GM23338 (cell line): ENCODE data around the gene PIK3C2B. TPM values are rescaled to one million over a fixed set of nuclear protein-coding genes. Genes with fewer than 3 reads are reported as not detected.

Source experiments
- ATAC-seq: fragments of 200-7000 bp; cut with Tn5 transposase; 3 replicates; pipeline ENCODE4 v1.9.1; 2020
- DNase-seq: peaks from one replicate; pipeline ENCODE4 v3.0.0-alpha.2; 2015; ENCODE audit warnings: low spot score
- H2AFZ ChIP-seq: fragments of 200-600 bp; sonication (generic); 2 replicates; pipeline ENCODE4 v1.8.0; 2016; ENCODE audit warnings: antibody characterized with exemption, mild to moderate bottlenecking, moderate library complexity
- H3F3A ChIP-seq: fragments of 200-600 bp; sonication (generic); replicated peaks from 2 replicates; pipeline ENCODE4 v1.8.0; 2017; ENCODE audit warnings: antibody characterized with exemption, mixed run types, low read depth
- H3K27ac ChIP-seq: fragments of 200-600 bp; sonication (generic); 2 replicates; pipeline ENCODE4 v1.6.1; 2016; ENCODE audit warnings: low read depth
- H3K27me3 ChIP-seq: fragments of 200-600 bp; sonication (generic); 2 replicates; pipeline ENCODE4 v1.8.0; 2016; ENCODE audit warnings: mild to moderate bottlenecking, mixed run types, moderate library complexity; ENCODE audit not compliant: insufficient read depth
- H3K36me3 ChIP-seq: fragments of 200-600 bp; sonication (generic); 2 replicates; pipeline ENCODE4 v1.8.0; 2016; ENCODE audit warnings: mild to moderate bottlenecking; ENCODE audit not compliant: insufficient read depth
- H3K4me1 ChIP-seq: fragments of 200-600 bp; sonication (generic); 2 replicates; pipeline ENCODE4 v1.8.0; 2016; ENCODE audit warnings: mild to moderate bottlenecking, moderate library complexity; ENCODE audit not compliant: insufficient read depth
- H3K4me2 ChIP-seq: fragments of 200-600 bp; sonication (generic); 2 replicates; pipeline ENCODE4 v1.7.1; 2017; ENCODE audit warnings: mixed run types
- H3K4me3 ChIP-seq: fragments of 200-600 bp; sonication (generic); 2 replicates; pipeline ENCODE4 v1.6.1; 2016; ENCODE audit warnings: mixed run types
- H3K79me2 ChIP-seq: fragments of 200-600 bp; sonication (generic); replicated peaks from 2 replicates; pipeline ENCODE4 v1.8.0; 2017; ENCODE audit warnings: mild to moderate bottlenecking; ENCODE audit not compliant: insufficient read depth
- H3K9me2 ChIP-seq: fragments of 200-600 bp; sonication (generic); 2 replicates; pipeline ENCODE4 v1.8.0; 2017; ENCODE audit not compliant: insufficient read depth
- H4K20me1 ChIP-seq: fragments of 200-600 bp; sonication (generic); replicated peaks from 2 replicates; pipeline ENCODE4 v1.8.0; 2017; ENCODE audit warnings: mild to moderate bottlenecking; ENCODE audit not compliant: insufficient read depth
- H3K27ac Mint-ChIP-seq: 2 replicates; pipeline ENCODE4 v1.8.0; 2020; ENCODE audit warnings: inconsistent platforms, mild to moderate bottlenecking, moderate library complexity, mixed read lengths
- H3K27me3 Mint-ChIP-seq: 3 replicates; pipeline ENCODE4 v1.8.0; 2022; ENCODE audit warnings: low read depth, mild to moderate bottlenecking, moderate library complexity, mixed read lengths, inconsistent platforms; ENCODE audit not compliant: insufficient read depth, poor library complexity
- H3K36me3 Mint-ChIP-seq: 3 replicates; pipeline ENCODE4 v1.8.0; 2021; ENCODE audit warnings: low read depth, mild to moderate bottlenecking, inconsistent platforms, moderate library complexity, mixed read lengths
- H3K4me1 Mint-ChIP-seq: 3 replicates; pipeline ENCODE4 v1.8.0; 2020; ENCODE audit warnings: mild to moderate bottlenecking, inconsistent platforms, mixed read lengths
- H3K4me3 Mint-ChIP-seq: 3 replicates; pipeline ENCODE4 v1.8.0; 2021; ENCODE audit warnings: moderate library complexity, mild to moderate bottlenecking, inconsistent platforms, mixed read lengths
- H3K9me3 Mint-ChIP-seq: 3 replicates; pipeline ENCODE4 v1.8.0; 2020; ENCODE audit warnings: moderate library complexity, mild to moderate bottlenecking, inconsistent platforms, mixed read lengths
- CREB1 ChIP-seq: fragments of 250-450 bp; sonication (Bioruptor Pico); IDR thresholded peaks from 2 replicates; pipeline ENCODE4 v1.5.0; 2020; ENCODE audit warnings: low read depth, mild to moderate bottlenecking, moderate library complexity
- CTCF ChIP-seq, 2 experiments: fragments of 200-600 bp in 1 of 2; sonication (generic) in 1 of 2; conservative IDR thresholded peaks; 2 replicates each; pipeline versions ENCODE4 v1.5.1 to v1.6.1; 2016 to 2017; ENCODE audit warnings: antibody characterized with exemption in 2 of 2, low read depth in 2 of 2, mild to moderate bottlenecking in 2 of 2, moderate library complexity in 1 of 2
- ETS1 ChIP-seq: IDR thresholded peaks from 2 replicates; pipeline ENCODE4 v1.6.1; 2016; ENCODE audit warnings: antibody characterized with exemption
- EZH2 ChIP-seq: fragments of 200-600 bp; sonication (generic); IDR thresholded peaks from one replicate; pipeline ENCODE4 v1.8.0; 2017; ENCODE audit warnings: antibody characterized with exemption, mild to moderate bottlenecking, low read depth; ENCODE audit not compliant: unreplicated experiment
- EZH2phosphoT487 ChIP-seq: fragments of 200-600 bp; sonication (generic); IDR thresholded peaks from one replicate; pipeline ENCODE4 v1.8.1; 2018; ENCODE audit warnings: antibody characterized with exemption; ENCODE audit not compliant: unreplicated experiment
- JUNB ChIP-seq: IDR thresholded peaks from one replicate; pipeline ENCODE4 v1.6.1; 2016; ENCODE audit warnings: antibody characterized with exemption; ENCODE audit not compliant: unreplicated experiment
- NANOG ChIP-seq: IDR thresholded peaks from 2 replicates; pipeline ENCODE4 v1.6.1; 2016; ENCODE audit warnings: antibody characterized with exemption, borderline replicate concordance
- POLR2AphosphoS5 ChIP-seq: IDR thresholded peaks from 2 replicates; pipeline ENCODE4 v1.6.1; 2016; ENCODE audit warnings: antibody characterized with exemption, low read depth
- REST ChIP-seq: IDR thresholded peaks from one replicate; pipeline ENCODE4 v1.6.1; 2018; ENCODE audit warnings: antibody characterized with exemption; ENCODE audit not compliant: unreplicated experiment
- STAT1 ChIP-seq: IDR thresholded peaks from one replicate; pipeline ENCODE4 v1.6.1; 2016; ENCODE audit warnings: antibody characterized with exemption; ENCODE audit not compliant: unreplicated experiment
- ZNF114 ChIP-seq: fragments of 250-450 bp; sonication (Bioruptor Pico); IDR thresholded peaks from 2 replicates; pipeline ENCODE4 v1.5.0; 2020; ENCODE audit warnings: mild to moderate bottlenecking, moderate library complexity
- ZNF331 ChIP-seq: fragments of 250-450 bp; sonication (Bioruptor Pico); IDR thresholded peaks from 2 replicates; pipeline ENCODE4 v1.5.0; 2020; ENCODE audit warnings: low read depth, mild to moderate bottlenecking, moderate library complexity
- ZNF462 ChIP-seq: fragments of 250-450 bp; sonication (Bioruptor Pico); IDR thresholded peaks from 2 replicates; pipeline ENCODE4 v1.5.0; 2020; ENCODE audit warnings: mild to moderate bottlenecking, moderate library complexity
- polyA plus RNA-seq: library from polyadenylated mRNA; unstranded; fragments of >200 nt; fragmentation: Nextera tagmentation; extraction: Ambion mirVana; gene quantifications from 2 replicates; pipeline ENCODE4 v1.2.1, GENCODE V29; 2016
- total RNA-seq: library from RNA; depleted of rRNA; stranded (reverse); fragments of >200 nt; shearing (Covaris generic); gene quantifications from 2 replicates; pipeline ENCODE4 v1.2.3, GENCODE V29; 2014

The PIK3C2B gene
- total and polyA plus RNA-seq, 2 experiments from 2014 or later, result 4.8 to 19.0 TPM

- no peaks in the 10 kb centered on the region; the same call in 1 of the 2 replicates for H3K9me2 ChIP-seq
- no peak overlapping the region for H2AFZ ChIP-seq
- H3K4me1 Mint-ChIP-seq, result peaks cover 69% of the 10 kb centered on the region
- no peak overlapping the region for H3K4me3 Mint-ChIP-seq
- peaks cover 5% of the 10 kb centered on the region; the same call in 1 of the 2 replicates for H4K20me1 ChIP-seq
- peaks cover 10% of the 10 kb centered on the region for H3K27me3 Mint-ChIP-seq
- peaks cover 6% of the 10 kb centered on the region; the same call in 1 of the 2 replicates for H3F3A ChIP-seq
- no peaks in the 10 kb centered on the region for H3K27me3 ChIP-seq
- H3K4me3 ChIP-seq, result no peak overlapping the region
- H3K79me2 ChIP-seq, result peaks cover 17% of the 10 kb centered on the region; the same call in 1 of the 2 replicates
- H3K36me3 Mint-ChIP-seq, result no peaks in the 10 kb centered on the region; the same call in 2 of the 3 replicates
- peaks cover 29% of the 10 kb centered on the region for H3K4me1 ChIP-seq
- H3K9me3 Mint-ChIP-seq, result no peaks in the 10 kb centered on the region
- TF ChIP-seq ZNF331 (CRISPR knock-in tag) (no peak), ZNF462 (no peak), CREB1 (CRISPR knock-in tag) (no peak), ETS1 (no peak), EZH2 (no peak), REST (no peak), EZH2phosphoT487 (no peak), POLR2AphosphoS5 (no peak), ZNF114 (CRISPR knock-in tag) (no peak), JUNB (no peak), NANOG (no peak), STAT1 (no peak), CTCF (conservative IDR thresholded peaks at IDR 0.05; ENCODE audit: low read depth in 2 of 2) (no peak)
- no peak overlapping the region for H3K4me2 ChIP-seq
- H3K36me3 ChIP-seq, result no peaks in the 10 kb centered on the region
- no peak for ATAC-seq
- no peak overlapping the region for H3K27ac Mint-ChIP-seq
- H3K27ac ChIP-seq, result no peak overlapping the region
- no peak for DNase-seq
Measured at GRCh38 chr1:204479387-204480136, 15.0 kb downstream of the PIK3C2B start.
